H54 (cell line): ENCODE results near the gene CCDC88C.

Experiments used
- DNase-seq: peaks from one replicate; pipeline ENCODE4 v3.0.0; 2011; ENCODE audit warnings: low spot score, mixed read lengths; ENCODE audit not compliant: insufficient read length
- FAIRE-seq: peaks from 3 replicates; lab custom pipeline; 2011; peaks lifted over from hg19 to GRCh38; lab: Jason Lieb, UNC
- POLR2A ChIP-seq: IDR thresholded peaks from 2 replicates; pipeline ENCODE4 v1.6.1; 2011; ENCODE audit warnings: low read depth, mild to moderate bottlenecking, low read length

The CCDC88C gene

GRCh38 chr14:91424813-91425530 is 7.4 kb upstream of the CCDC88C start:
- TF ChIP-seq POLR2A: no peak
- no peak for FAIRE-seq
- no peak for DNase-seq

DNA sequence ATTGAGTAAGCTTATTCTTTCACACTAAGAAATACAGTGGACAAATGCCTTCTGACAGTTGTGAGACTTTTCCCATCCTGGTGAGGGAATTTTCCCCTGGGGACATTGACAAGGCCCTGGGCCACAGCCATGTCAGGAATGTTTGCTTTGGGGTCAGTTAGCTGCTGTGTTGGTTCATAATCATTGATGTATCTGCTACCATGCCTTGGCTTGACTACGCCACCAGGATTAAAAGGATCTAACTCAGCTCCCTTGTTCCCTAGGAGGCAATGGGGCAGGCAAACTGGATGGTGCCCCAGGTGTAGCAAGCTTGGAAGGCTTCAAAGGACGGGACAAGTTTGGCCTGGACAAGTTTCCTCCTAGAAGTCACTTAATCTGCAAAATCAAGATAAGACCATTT is 3.1 kb upstream of the CCDC88C start:
- FAIRE-seq (no peak), DNase-seq (no peak)
- no peak for TF ChIP-seq POLR2A

DNA sequence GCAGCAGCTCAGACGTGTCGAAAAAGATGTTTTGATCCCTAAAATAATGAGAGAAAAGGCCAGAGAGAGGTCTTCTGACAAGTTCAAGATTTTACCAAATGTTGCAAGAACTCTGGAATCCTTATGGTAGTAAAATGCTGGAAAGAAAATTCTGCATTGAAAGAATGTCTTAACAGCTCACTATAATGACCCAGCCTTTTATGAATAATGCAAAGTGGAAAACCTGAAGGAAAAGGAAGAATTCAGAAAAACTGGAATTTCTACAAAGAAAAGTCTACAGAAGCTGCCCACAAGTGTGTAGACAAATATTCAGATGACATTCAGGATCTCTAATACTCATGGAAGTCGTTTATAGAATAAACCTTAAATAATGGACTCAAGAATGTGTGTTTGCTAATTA is 1.8 kb upstream of the CCDC88C start:
- FAIRE-seq (no peak), DNase-seq (no peak)
- no peak for TF ChIP-seq POLR2A

- TF ChIP-seq POLR2A: no peak
- FAIRE-seq: no peak
- no peak for DNase-seq
Observed at GRCh38 chr14:91419044-91419397, 1.4 kb upstream of the CCDC88C start.

- FAIRE-seq (peak; percentile 48), DNase-seq (peak; percentile 68)
- no peak for TF ChIP-seq POLR2A
Observed at GRCh38 chr14:91418387-91419043, 895 bp upstream of the CCDC88C start.

GRCh38 chr14:91417983-91418386 is 365 bp upstream of the CCDC88C start:
- no peak for DNase-seq
- no peak for TF ChIP-seq POLR2A
- no peak for FAIRE-seq

GRCh38 chr14:91416744-91417119 is 888 bp downstream of the CCDC88C start:
- no peak for FAIRE-seq
- no peak for TF ChIP-seq POLR2A
- DNase-seq: no peak

- DNase-seq: no peak
- TF ChIP-seq POLR2A: no peak
- no peak for FAIRE-seq
Observed at GRCh38 chr14:91415794-91416743, 1.6 kb downstream of the CCDC88C start.

DNA sequence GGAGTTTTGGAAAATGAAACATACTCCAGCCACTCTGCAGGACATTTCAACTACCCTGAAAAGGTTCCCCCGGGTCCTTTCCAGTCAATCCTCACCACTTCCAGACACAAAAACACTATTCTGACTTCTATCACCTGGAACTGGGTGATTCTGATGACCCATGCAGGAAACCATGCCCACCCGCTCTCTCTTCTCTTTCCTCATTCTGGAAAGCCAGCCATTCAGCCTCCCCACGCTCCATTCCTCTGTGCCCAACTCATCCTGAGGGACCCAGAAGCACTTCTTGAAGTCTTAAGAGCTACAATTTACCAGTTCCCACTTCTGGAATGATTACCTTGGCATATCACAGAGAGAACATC is 3.2 kb downstream of the CCDC88C start:
- TF ChIP-seq POLR2A: no peak
- DNase-seq (no peak), FAIRE-seq (no peak)

- no peak for TF ChIP-seq POLR2A
- FAIRE-seq: no peak
Observed at GRCh38 chr14:91413547-91414474, 3.8 kb downstream of the CCDC88C start.

GRCh38 chr14:91412939-91413338 is 4.7 kb downstream of the CCDC88C start:
- DNase-seq: no peak
- no peak for TF ChIP-seq POLR2A
- FAIRE-seq: no peak

More at GRCh38 chr14:91413547-91414474, 3.8 kb downstream of the CCDC88C start:
- DNase-seq: no peak

DNA sequence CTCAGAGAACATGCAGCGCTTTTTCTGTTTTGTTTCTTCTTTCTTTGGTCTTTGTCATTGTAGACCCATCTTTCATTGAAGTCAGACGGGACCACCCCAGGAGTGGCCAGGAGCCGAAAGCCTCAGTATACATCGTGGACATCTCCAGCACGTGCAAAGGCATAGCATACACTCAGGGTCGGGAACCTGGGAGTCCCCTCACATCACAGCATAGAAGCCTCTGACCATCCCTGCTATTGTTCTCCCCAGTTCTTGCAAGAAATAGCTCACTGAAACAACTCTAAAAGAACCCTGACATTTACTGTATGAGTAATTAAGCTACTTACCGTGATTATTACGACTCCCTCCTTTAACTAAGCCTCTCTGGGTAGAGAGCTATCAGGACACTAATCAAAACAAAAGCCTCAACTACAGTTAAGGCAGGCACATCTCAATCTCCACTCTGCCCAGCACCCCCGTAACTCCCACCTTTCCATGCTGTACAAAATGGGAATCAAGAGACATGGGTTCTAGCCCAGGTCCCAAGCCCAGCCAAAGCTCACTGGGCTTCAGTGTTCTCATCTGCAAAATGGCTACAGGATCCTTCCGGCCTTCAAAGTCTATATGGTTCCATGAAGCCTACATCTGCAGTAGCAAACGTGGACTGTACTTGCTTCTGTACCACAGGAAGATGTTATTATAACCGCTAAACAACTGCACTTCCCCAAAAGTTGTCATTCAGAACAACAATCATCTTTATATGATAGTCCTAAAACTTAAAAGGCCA is 6.7 kb downstream of the CCDC88C start:
- no peak for TF ChIP-seq POLR2A
- FAIRE-seq (no peak), DNase-seq (no peak)
